ENCODE data around the gene DOCK3.

- TF ChIP-seq CTCF (IDR thresholded peaks at IDR 0.05) (no peak), POLR2A (IDR thresholded peaks at IDR 0.05) (no peak), EP300 (IDR thresholded peaks at IDR 0.05) (no peak)
Observed at GRCh38 chr3:51355891-51356578, 681.3 kb downstream of the DOCK3 start.
